GM06990 (cell line): ENCODE measurements around the gene DLST.
"Not testable (repeated sequence)": the region's sequence is repeated elsewhere in the genome, so short reads cannot be mapped to it uniquely, and the experiment has no call there.

Source experiments
- DNase-seq: peaks from one replicate; pipeline ENCODE4 v3.0.0-alpha.2; 2011; ENCODE audit not compliant: insufficient read length; ENCODE audit errors: extremely low read depth
- H3K27me3 ChIP-seq: replicated peaks from 2 replicates; pipeline ENCODE4 v1.6.0; 2011; ENCODE audit warnings: low read length; ENCODE audit not compliant: control insufficient read depth, insufficient read depth
- H3K36me3 ChIP-seq: 2 replicates; pipeline ENCODE4 v1.5.1; 2011; ENCODE audit warnings: low read length; ENCODE audit not compliant: control insufficient read depth, insufficient read depth
- H3K4me3 ChIP-seq: replicated peaks from 2 replicates; pipeline ENCODE4 v1.5.1; 2011; ENCODE audit warnings: low read depth, mild to moderate bottlenecking, control low read depth, low read length
- CTCF ChIP-seq: IDR thresholded peaks from 2 replicates; pipeline ENCODE4 v1.5.1; 2011; ENCODE audit warnings: low read length, control low read depth, mild to moderate bottlenecking, inconsistent platforms; ENCODE audit not compliant: insufficient read depth, poor library complexity, severe bottlenecking

DLST gene

GRCh38 chr14:74929242-74929641 lies 47.5 kb downstream of the DLST start:
- TF ChIP-seq CTCF: no peak
- no peak overlapping the region for H3K4me3 ChIP-seq
- no peak for DNase-seq
- no peaks in the 10 kb centered on the region for H3K27me3 ChIP-seq
- H3K36me3 ChIP-seq: no peaks in the 10 kb centered on the region

- H3K4me3 ChIP-seq, DNase-seq, H3K36me3 ChIP-seq, H3K27me3 ChIP-seq: not testable (repeated sequence)
Measured at GRCh38 chr14:74931744-74932143, 50.0 kb downstream of the DLST start.

- H3K4me3 ChIP-seq: no peak overlapping the region
- DNase-seq: no peak
- H3K36me3 ChIP-seq: no peaks in the 10 kb centered on the region
- no peak for TF ChIP-seq CTCF
- H3K27me3 ChIP-seq: no peaks in the 10 kb centered on the region
Measured at GRCh38 chr14:74932401-74932901, 50.7 kb downstream of the DLST start.

- not testable (repeated sequence) for H3K27me3 ChIP-seq, H3K4me3 ChIP-seq, DNase-seq, H3K36me3 ChIP-seq
Measured at GRCh38 chr14:74932936-74933335, 51.2 kb downstream of the DLST start.

GRCh38 chr14:74934041-74934440 lies 52.3 kb downstream of the DLST start:
- Histone ChIP-seq H3K36me3 (no peaks in the 10 kb centered on the region), H3K27me3 (no peaks in the 10 kb centered on the region), H3K4me3 (no peak overlapping the region)
- DNase-seq: no peak
- TF ChIP-seq CTCF: no peak

GRCh38 chr14:74934476-74935359 lies 53.0 kb downstream of the DLST start:
- Histone ChIP-seq H3K4me3 (no peak overlapping the region), H3K27me3 (no peaks in the 10 kb centered on the region), H3K36me3 (no peaks in the 10 kb centered on the region)
- TF ChIP-seq CTCF: no peak
- no peak for DNase-seq
